Sigmoid colon (tissue), 7 donors: ENCODE results near the gene ZBTB45. TPM values are rescaled to one million over a fixed set of nuclear protein-coding genes. Genes with fewer than 3 reads are reported as not detected.

ENCODE experiments used
- DNase-seq: peaks from one replicate; pipeline ENCODE4 v3.0.0-alpha.2; 2019
- H3K27ac ChIP-seq, 4 donors: fragments of 200-600 bp; sonication (generic); one replicate each; pipeline ENCODE4 v1.5.1; 2016 to 2019; ENCODE audit warnings: mild to moderate bottlenecking in 1 of 4
- H3K27me3 ChIP-seq, 3 donors: fragments of 200-600 bp; sonication (generic); one replicate each; pipeline ENCODE4 v1.5.1; 2019; ENCODE audit warnings: mild to moderate bottlenecking in 1 of 3
- H3K36me3 ChIP-seq, 4 donors: fragments of 200-600 bp; sonication (generic); one replicate each; pipeline ENCODE4 v1.5.1; 2016 to 2019
- H3K4me1 ChIP-seq, 4 donors: fragments of 200-600 bp; sonication (generic); one replicate each; pipeline ENCODE4 v1.5.1; 2017 to 2019
- H3K4me3 ChIP-seq, 4 donors: fragments of 200-600 bp; sonication (generic); one replicate each; pipeline ENCODE4 v1.5.1; 2017 to 2019; ENCODE audit warnings: mild to moderate bottlenecking in 2 of 4, moderate library complexity in 1 of 4
- H3K9me3 ChIP-seq, 4 donors: fragments of 200-600 bp in 3 of 4; sonication (generic) in 3 of 4; one replicate each; pipeline versions ENCODE4 v1.5.1 to v1.6.1; 2013 to 2019
- CTCF ChIP-seq, 4 experiments: fragments of 450-650 bp in 3 of 4; fragments of 200-600 bp in 1 of 4; IDR thresholded peaks; one replicate each; pipeline ENCODE4 v1.5.1; 2016 to 2019; ENCODE audit warnings: antibody characterized with exemption in 4 of 4, mild to moderate bottlenecking in 3 of 4, moderate library complexity in 2 of 4
- EP300 ChIP-seq, 4 donors: sonication (generic); formaldehyde crosslinking; IDR thresholded peaks; one replicate each; pipeline ENCODE4 v1.6.1; 2017; ENCODE audit warnings: antibody characterized with exemption in 4 of 4
- POLR2A ChIP-seq, 2 donors: fragments of 450-650 bp; IDR thresholded peaks; one replicate each; pipeline ENCODE4 v1.6.1; 2016; ENCODE audit warnings: antibody characterized with exemption in 2 of 2, mild to moderate bottlenecking in 2 of 2, moderate library complexity in 2 of 2
- POLR2AphosphoS5 ChIP-seq, 4 donors: sonication (generic); formaldehyde crosslinking; IDR thresholded peaks; one replicate each; pipeline ENCODE4 v1.6.1; 2017; ENCODE audit warnings: antibody characterized with exemption in 4 of 4
- WGBS, 2 donors: extraction: QIAGEN DNeasy Blood & Tissue Kit; methylation state at CpG; one replicate each; pipeline ENCODE4 v1.1.7; 2013; 5-methylcytosine and 5-hydroxymethylcytosine counted together
- intact Hi-C: fragments of 100-400 bp; cut with DNase I; formaldehyde crosslinking; loops from one replicate; pipeline ENCODE4 v1.15.1; 2023
- polyA plus RNA-seq, 3 donors: library from polyadenylated mRNA; stranded (reverse); fragments of 200-250 nt; gene quantifications; one replicate each; pipeline ENCODE4 v1.2.3, GENCODE V29; 2013
- total RNA-seq, 4 donors: library from RNA; depleted of rRNA; stranded (reverse); fragments of >200 nt; gene quantifications; one replicate each; pipeline ENCODE4 v1.1.0, GENCODE V29; 2016
- donor health status: healthy with polysubstance abuse.
- donor health status: Bipolar disorder and iron deficiency.
- donor health status: healthy.

Gene ZBTB45
- total and polyA plus RNA-seq, 7 donors: 4.9 to 13.8 (median 8.2) TPM

GRCh38 chr19:58538257-58539168, 18.9 kb upstream of the ZBTB45 start:
- Histone ChIP-seq H3K4me1 (peaks cover 0 to 16% (median 9%) of the 10 kb centered on the region in 4 donors), H3K9me3 (no peaks in the 10 kb centered on the region), H3K27me3 (peaks cover 8 to 33% (median 21%) of the 10 kb centered on the region in 3 donors), H3K36me3 (no peaks in the 10 kb centered on the region), H3K4me3 (peak overlapping the region in 3 of 4 donors; percentile 11 to 27 (median 18)), H3K27ac (no peak overlapping the region)
- intact Hi-C loops: no loop called here
- TF ChIP-seq POLR2AphosphoS5 (IDR thresholded peaks at IDR 0.05) (no peak), CTCF (IDR thresholded peaks at IDR 0.05) (no peak), EP300 (IDR thresholded peaks at IDR 0.05) (no peak), POLR2A (IDR thresholded peaks at IDR 0.05) (no peak)
- 2 to 5% methylated on average over 55 of the region's 55 CpGs for WGBS, 2 donors
- DNase-seq: peak; percentile 62

- no peak overlapping the region for H3K4me3 ChIP-seq
- H3K9me3 ChIP-seq: no peaks in the 10 kb centered on the region
- peaks cover 8 to 37% (median 21%) of the 10 kb centered on the region in 3 donors for H3K27me3 ChIP-seq
- TF ChIP-seq POLR2A (IDR thresholded peaks at IDR 0.05) (no peak), EP300 (IDR thresholded peaks at IDR 0.05) (no peak), POLR2AphosphoS5 (IDR thresholded peaks at IDR 0.05) (no peak), CTCF (IDR thresholded peaks at IDR 0.05) (no peak)
- 93 to 95% methylated on average over 8 of the region's 8 CpGs for WGBS, 2 donors
- intact Hi-C loops: no loop called here
- no peak for DNase-seq
- no peak overlapping the region for H3K27ac ChIP-seq
- no peaks in the 10 kb centered on the region for H3K36me3 ChIP-seq
- H3K4me1 ChIP-seq: peaks cover 0 to 8% (median 6%) of the 10 kb centered on the region in 4 donors
Observed at GRCh38 chr19:58536852-58537798, 17.5 kb upstream of the ZBTB45 start.

DNA sequence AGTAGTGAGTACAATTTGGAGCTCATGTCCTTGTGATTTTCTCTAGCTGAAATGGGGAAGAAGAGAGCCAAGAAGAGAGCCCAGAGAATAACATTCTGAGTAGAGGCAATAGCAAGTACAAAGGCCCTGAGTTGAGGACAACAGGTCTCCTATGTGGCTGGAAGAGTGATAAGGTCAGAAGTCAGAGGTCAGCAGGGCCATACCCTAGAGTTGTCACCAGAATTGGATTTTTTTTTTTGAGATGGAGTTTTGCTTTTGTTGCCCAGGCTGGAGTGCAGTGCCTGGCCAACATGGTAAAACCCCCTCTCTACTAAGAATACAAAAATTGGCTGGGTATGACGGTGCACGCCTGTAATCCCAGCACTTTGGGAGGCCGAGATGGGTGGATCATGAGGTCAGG, 16.2 kb upstream of the ZBTB45 start:
- intact Hi-C loops: no loop called here
- TF ChIP-seq CTCF (IDR thresholded peaks at IDR 0.05): no peak
- no peak for TF ChIP-seq POLR2A (IDR thresholded peaks at IDR 0.05)
- TF ChIP-seq EP300 (IDR thresholded peaks at IDR 0.05): no peak
- no peak for TF ChIP-seq POLR2AphosphoS5 (IDR thresholded peaks at IDR 0.05)
- H3K36me3 ChIP-seq: no peaks in the 10 kb centered on the region
- H3K4me3 ChIP-seq: no peak overlapping the region
- H3K27me3 ChIP-seq: peaks cover 8 to 42% (median 21%) of the 10 kb centered on the region in 3 donors
- WGBS, 2 donors: 94 to 95% methylated on average over 3 of the region's 3 CpGs
- no peak overlapping the region for H3K27ac ChIP-seq
- no peak for DNase-seq
- H3K4me1 ChIP-seq: peaks cover 0 to 8% (median 6%) of the 10 kb centered on the region in 4 donors
- no peaks in the 10 kb centered on the region for H3K9me3 ChIP-seq

GRCh38 chr19:58531034-58531840, 11.6 kb upstream of the ZBTB45 start:
- Histone ChIP-seq H3K27me3 (peaks cover 0 to 9% (median 0%) of the 10 kb centered on the region in 3 donors), H3K9me3 (no peaks in the 10 kb centered on the region), H3K4me1 (no peaks in the 10 kb centered on the region), H3K36me3 (no peaks in the 10 kb centered on the region), H3K27ac (no peak overlapping the region), H3K4me3 (no peak overlapping the region)
- intact Hi-C loops: no loop called here
- DNase-seq: no peak
- no peak for TF ChIP-seq CTCF (IDR thresholded peaks at IDR 0.05)
- no peak for TF ChIP-seq EP300 (IDR thresholded peaks at IDR 0.05)
- TF ChIP-seq POLR2A (IDR thresholded peaks at IDR 0.05): no peak
- no peak for TF ChIP-seq POLR2AphosphoS5 (IDR thresholded peaks at IDR 0.05)
- 34 to 61% methylated on average over 10 of the region's 10 CpGs for WGBS, 2 donors
